Keratinocyte (primary cell): ENCODE data around the gene ADARB2. TPM values are rescaled to one million over a fixed set of nuclear protein-coding genes. Genes with fewer than 3 reads are reported as not detected.

Source experiments
- DNase-seq: peaks from one replicate; pipeline ENCODE4 v3.0.0-alpha.2; 2011; ENCODE audit warnings: low read depth, missing footprints, low spot score
- FAIRE-seq: peaks from 2 replicates; lab custom pipeline; 2011; peaks lifted over from hg19 to GRCh38; lab: Jason Lieb, UNC
- H2AFZ ChIP-seq: 2 replicates; pipeline ENCODE4 v1.6.0; 2012; ENCODE audit warnings: low read length, control low read depth, inconsistent platforms; ENCODE audit not compliant: control insufficient read depth
- H3K27ac ChIP-seq: 2 replicates; pipeline ENCODE4 v1.5.1; 2011; ENCODE audit warnings: low read length; ENCODE audit not compliant: control insufficient read depth, insufficient read depth
- H3K27me3 ChIP-seq: 3 replicates; pipeline ENCODE4 v1.6.0; 2011; ENCODE audit warnings: low read length; ENCODE audit not compliant: control insufficient read depth, insufficient read depth; ENCODE audit errors: extremely low read depth
- H3K36me3 ChIP-seq, 2 experiments: 2 replicates in 1 of 2; 3 replicates in 1 of 2; pipeline ENCODE4 v1.5.1; 2011; ENCODE audit warnings: low read length in 2 of 2, mild to moderate bottlenecking in 1 of 2; ENCODE audit not compliant: control insufficient read depth in 2 of 2, insufficient read depth in 2 of 2; ENCODE audit errors: extremely low read depth in 1 of 2
- H3K4me1 ChIP-seq: 3 replicates; pipeline ENCODE4 v1.5.1; 2011; ENCODE audit warnings: low read length; ENCODE audit not compliant: control insufficient read depth, insufficient read depth; ENCODE audit errors: extremely low read depth
- H3K4me2 ChIP-seq: 3 replicates; pipeline ENCODE4 v1.6.0; 2011; ENCODE audit warnings: low read depth, low read length; ENCODE audit not compliant: control insufficient read depth, insufficient read depth; ENCODE audit errors: extremely low read depth
- H3K4me3 ChIP-seq, 3 experiments: fragments of 200-600 bp in 1 of 3; sonication (generic) in 1 of 3; 2 replicates in 2 of 3; 3 replicates in 1 of 3; pipeline ENCODE4 v1.5.1; 2011 to 2016; ENCODE audit warnings: low read length in 3 of 3, mild to moderate bottlenecking in 3 of 3, control low read depth in 2 of 3, inconsistent platforms in 1 of 3, low read depth in 1 of 3, mixed read lengths in 1 of 3, mixed run types in 1 of 3, moderate library complexity in 1 of 3; ENCODE audit not compliant: control insufficient read depth in 2 of 3, insufficient read depth in 2 of 3; ENCODE audit errors: extremely low read depth in 1 of 3
- H3K79me2 ChIP-seq: 2 replicates; pipeline ENCODE4 v1.6.0; 2012; ENCODE audit warnings: low read length; ENCODE audit not compliant: control insufficient read depth, insufficient read depth
- H3K9ac ChIP-seq: 3 replicates; pipeline ENCODE4 v1.6.0; 2011; ENCODE audit warnings: low read length; ENCODE audit not compliant: control insufficient read depth, insufficient read depth; ENCODE audit errors: extremely low read depth
- H3K9me1 ChIP-seq: 3 replicates; pipeline ENCODE4 v1.6.0; 2011; ENCODE audit warnings: low read length; ENCODE audit not compliant: control insufficient read depth, insufficient read depth; ENCODE audit errors: extremely low read depth
- H3K9me3 ChIP-seq: 2 replicates; pipeline ENCODE4 v1.5.1; 2012; ENCODE audit warnings: low read depth, low read length; ENCODE audit not compliant: control insufficient read depth
- H4K20me1 ChIP-seq: 3 replicates; pipeline ENCODE4 v1.6.0; 2011; ENCODE audit warnings: low read length; ENCODE audit not compliant: control insufficient read depth, insufficient read depth; ENCODE audit errors: extremely low read depth
- CTCF ChIP-seq, 3 experiments: IDR thresholded peaks in 1 of 3; conservative IDR thresholded peaks in 1 of 3; optimal IDR thresholded peaks in 1 of 3; 2 replicates in 2 of 3; 3 replicates in 1 of 3; pipeline versions ENCODE3 to v1.5.1; 2011; ENCODE audit warnings: low read length in 3 of 3, mild to moderate bottlenecking in 3 of 3, moderate library complexity in 2 of 3, control low read depth in 1 of 3, inconsistent platforms in 1 of 3; ENCODE audit not compliant: insufficient read depth in 2 of 3; ENCODE audit errors: extremely low read depth in 1 of 3
- EZH2 ChIP-seq: IDR thresholded peaks from one replicate; pipeline ENCODE4 v1.6.1; 2012; ENCODE audit warnings: inconsistent platforms, mild to moderate bottlenecking, low read length, moderate library complexity
- dilution Hi-C: fragments of 300-500 bp; cut with MboI; formaldehyde crosslinking; loops from one replicate; pipeline ENCODE4 v1.7.0; 2020; ENCODE audit warnings: low sequenced_read_pairs; ENCODE audit not compliant: extremely low pct_ligation_motif_present
- polyA plus RNA-seq, 5 experiments: library from polyadenylated mRNA; depleted of rRNA in 3 of 5; stranded (reverse) in 3 of 5; stranded (forward) in 1 of 5; unstranded in 1 of 5; fragments of >200 nt; gene quantifications; 1 replicate in 1 of 5; 2 replicates in 3 of 5; 3 replicates in 1 of 5; pipeline versions ENCODE4 v1.2.1 to v1.2.3, GENCODE V29; 2011 to 2012; ENCODE audit warnings: missing spikeins in 2 of 5, low read depth in 1 of 5, low replicate concordance in 1 of 5

Gene ADARB2
- polyA plus RNA-seq, 1 donor (not counting 4 experiments of a cell fraction or from before 2014, with no cell fraction given) = not detected

DNA sequence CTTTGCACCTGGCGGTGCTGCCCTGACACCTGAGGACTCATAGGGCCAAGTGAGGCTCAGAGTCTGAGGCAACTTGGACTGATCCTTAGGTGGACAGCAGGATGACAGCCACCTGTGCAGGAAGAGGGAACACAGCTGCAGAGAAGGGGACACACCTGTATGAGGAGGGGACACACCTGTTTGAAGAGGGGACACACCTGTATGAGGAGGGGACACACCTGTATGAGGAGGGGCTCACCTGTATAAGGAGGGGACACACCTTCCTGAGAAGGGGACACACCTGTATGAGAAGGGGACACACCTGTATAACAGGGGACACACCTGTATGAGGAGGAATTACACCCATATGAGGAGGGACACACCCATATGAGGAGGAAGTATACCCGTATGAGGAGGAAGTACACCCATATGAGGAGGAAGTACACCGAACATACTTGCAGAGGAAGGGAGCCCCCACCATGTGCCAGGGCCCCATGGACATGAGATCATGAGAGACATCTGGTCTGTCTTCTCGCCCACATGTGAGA is 285.9 kb downstream of the ADARB2 start:
- H3K9me3 ChIP-seq = peaks cover 7% of the 10 kb centered on the region
- DNase-seq = no peak
- H4K20me1 ChIP-seq = no peaks in the 10 kb centered on the region
- H3K9me1 ChIP-seq = no peaks in the 10 kb centered on the region
- FAIRE-seq = no peak
- dilution Hi-C loops = no loop called here
- H3K4me2 ChIP-seq = no peak overlapping the region
- no peak overlapping the region for H3K4me3 ChIP-seq
- H3K9ac ChIP-seq = no peak overlapping the region
- no peaks in the 10 kb centered on the region for H3K4me1 ChIP-seq
- no peak for TF ChIP-seq EZH2
- TF ChIP-seq CTCF (optimal IDR thresholded peaks at IDR 0.05 in 1 of 3, IDR thresholded peaks at IDR 0.05 in 1 of 3, conservative IDR thresholded peaks at IDR 0.05 in 1 of 3; ENCODE audit: extremely low read depth in 1 of 3, insufficient read depth in 2 of 3, low read length in 3 of 3) = no peak
- H2AFZ ChIP-seq = no peak overlapping the region
- no peaks in the 10 kb centered on the region for H3K27me3 ChIP-seq
- no peaks in the 10 kb centered on the region for H3K36me3 ChIP-seq
- no peak overlapping the region for H3K27ac ChIP-seq
- H3K79me2 ChIP-seq = no peaks in the 10 kb centered on the region

GRCh38 chr10:1449572-1450205 is 287.6 kb downstream of the ADARB2 start:
- dilution Hi-C loops = no loop called here
- H3K36me3 ChIP-seq = no peaks in the 10 kb centered on the region
- H3K27ac ChIP-seq = no peak overlapping the region
- H3K79me2 ChIP-seq = no peaks in the 10 kb centered on the region
- H3K9me3 ChIP-seq = peaks cover 7% of the 10 kb centered on the region
- H3K27me3 ChIP-seq = no peaks in the 10 kb centered on the region
- H3K4me3 ChIP-seq = no peak overlapping the region
- H3K9ac ChIP-seq = no peak overlapping the region
- TF ChIP-seq CTCF (optimal IDR thresholded peaks at IDR 0.05 in 1 of 3, IDR thresholded peaks at IDR 0.05 in 1 of 3, conservative IDR thresholded peaks at IDR 0.05 in 1 of 3; ENCODE audit: extremely low read depth in 1 of 3, insufficient read depth in 2 of 3, low read length in 3 of 3) = no peak
- no peak for TF ChIP-seq EZH2
- FAIRE-seq (no peak), DNase-seq (no peak)
- no peaks in the 10 kb centered on the region for H3K9me1 ChIP-seq
- no peaks in the 10 kb centered on the region for H3K4me1 ChIP-seq
- no peaks in the 10 kb centered on the region for H4K20me1 ChIP-seq
- no peak overlapping the region for H3K4me2 ChIP-seq
- H2AFZ ChIP-seq = no peak overlapping the region
